CD4-positive, alpha-beta T cell treated with Interleukin-17A for 4 hours (primary cell): ENCODE data around the gene SSH2.
"Not testable (repeated sequence)": the region's sequence is repeated elsewhere in the genome, so short reads cannot be mapped to it uniquely, and the experiment has no call there.

Experiments
- DNase-seq: peaks from one replicate; pipeline ENCODE4 v3.0.0-alpha.2; 2020; ENCODE audit warnings: mixed read lengths

SSH2 gene

GRCh38 chr17:29927546-29927945, 2.5 kb downstream of the SSH2 start:
- DNase-seq = no peak

- no peak for DNase-seq
Observed at GRCh38 chr17:29924786-29925185, 5.2 kb downstream of the SSH2 start.

GRCh38 chr17:29918922-29919856, 10.8 kb downstream of the SSH2 start:
- no peak for DNase-seq

GRCh38 chr17:29918016-29918415, 12.0 kb downstream of the SSH2 start:
- DNase-seq = no peak

- no peak for DNase-seq
Observed at GRCh38 chr17:29914819-29915537, 15.1 kb downstream of the SSH2 start.

GRCh38 chr17:29911641-29912177, 18.3 kb downstream of the SSH2 start:
- no peak for DNase-seq

- no peak for DNase-seq
Observed at GRCh38 chr17:29909236-29910003, 20.6 kb downstream of the SSH2 start.

- DNase-seq = no peak
Observed at GRCh38 chr17:29906969-29907368, 23.1 kb downstream of the SSH2 start.

- no peak for DNase-seq
Observed at GRCh38 chr17:29905879-29906167, 24.2 kb downstream of the SSH2 start.

GRCh38 chr17:29905086-29905878, 24.7 kb downstream of the SSH2 start:
- no peak for DNase-seq

- DNase-seq = no peak
Observed at GRCh38 chr17:29903471-29903870, 26.6 kb downstream of the SSH2 start.

GRCh38 chr17:29897136-29897535, 32.9 kb downstream of the SSH2 start:
- DNase-seq = not testable (repeated sequence)

GRCh38 chr17:29892201-29892600, 37.8 kb downstream of the SSH2 start:
- no peak for DNase-seq

- no peak for DNase-seq
Observed at GRCh38 chr17:29891131-29891530, 38.9 kb downstream of the SSH2 start.

GRCh38 chr17:29885031-29885640, 44.9 kb downstream of the SSH2 start:
- no peak for DNase-seq

- DNase-seq = no peak
Observed at GRCh38 chr17:29883497-29883896, 46.5 kb downstream of the SSH2 start.

GRCh38 chr17:29881256-29881655, 48.8 kb downstream of the SSH2 start:
- DNase-seq = no peak

- no peak for DNase-seq
Observed at GRCh38 chr17:29880031-29880430, 50.0 kb downstream of the SSH2 start.

- DNase-seq = no peak
Observed at GRCh38 chr17:29874931-29875596, 55.0 kb downstream of the SSH2 start.

- not testable (repeated sequence) for DNase-seq
Observed at GRCh38 chr17:29874358-29874757, 55.7 kb downstream of the SSH2 start.

- DNase-seq = no peak
Observed at GRCh38 chr17:29873476-29873875, 56.6 kb downstream of the SSH2 start.
